ENCODE data around the gene GRIPAP1.
A peak's percentile ranks its signal among the peaks of the same experiment; 100 is the strongest.

GRIPAP1 gene

DNA sequence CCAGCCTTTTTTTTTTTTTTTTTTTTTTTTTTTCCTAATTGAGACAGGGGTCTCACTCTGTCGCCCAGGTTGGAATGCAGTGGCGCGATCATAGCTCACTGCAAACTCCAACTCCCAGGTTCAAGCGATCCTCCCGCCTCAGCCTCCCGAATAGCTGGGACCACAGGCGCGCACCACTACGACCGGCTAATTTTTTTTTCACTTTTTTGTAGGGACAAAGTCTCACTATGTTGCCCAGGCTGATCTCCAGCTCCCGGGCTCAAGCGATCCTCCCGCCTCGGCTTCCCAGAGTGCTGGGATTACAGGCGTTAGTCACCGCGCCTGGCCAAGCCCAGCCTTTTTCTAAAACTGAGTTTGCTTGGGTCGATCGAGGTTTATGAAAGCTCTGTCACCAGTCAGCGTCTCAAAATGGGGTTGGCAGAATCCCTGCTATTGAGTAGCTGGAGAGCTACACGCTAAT lies 43.4 kb downstream of the GRIPAP1 start:
- DNase-seq (ENCODE audit: low spot score): peak; percentile 18

DNA sequence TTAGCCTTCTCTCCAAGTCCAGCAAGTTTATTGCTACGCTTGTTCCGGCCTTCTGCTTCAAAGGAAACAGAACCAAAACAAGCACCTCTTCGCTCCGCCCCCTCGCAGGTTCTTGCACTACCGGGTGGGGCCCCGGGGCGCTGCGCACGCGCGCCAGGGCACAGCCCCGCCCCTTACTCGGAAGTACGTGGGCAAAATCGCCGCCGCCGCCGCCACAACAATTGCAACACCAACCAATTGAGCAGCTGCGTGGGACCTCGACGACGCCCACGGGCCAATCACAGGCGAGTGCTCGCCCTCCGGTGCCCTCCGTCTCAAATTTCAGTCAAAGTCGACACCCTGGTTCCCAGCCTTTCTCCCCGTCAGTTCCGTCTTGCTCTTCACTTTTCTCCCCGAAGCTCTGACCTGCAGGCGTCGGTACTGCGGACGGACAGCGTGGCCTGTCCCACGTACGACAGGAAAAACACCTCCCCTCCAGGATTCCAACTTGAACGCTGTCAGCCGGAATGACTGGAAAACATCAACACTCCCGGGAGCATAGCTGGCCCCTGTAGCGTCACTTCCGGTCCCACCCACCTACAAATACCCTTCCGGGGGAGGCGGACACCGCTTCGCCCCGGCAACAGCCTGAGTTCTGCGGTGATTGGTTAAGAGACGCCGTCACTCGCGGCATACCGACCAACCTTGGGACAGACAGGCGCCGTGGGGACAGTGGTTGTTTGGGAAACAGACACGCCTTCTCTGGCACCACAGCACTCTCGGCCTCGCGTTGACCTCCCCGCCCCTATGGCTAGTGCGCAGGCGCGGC lies 44.0 kb downstream of the GRIPAP1 start:
- peak; percentile 97 for DNase-seq (ENCODE audit: low spot score)

DNA sequence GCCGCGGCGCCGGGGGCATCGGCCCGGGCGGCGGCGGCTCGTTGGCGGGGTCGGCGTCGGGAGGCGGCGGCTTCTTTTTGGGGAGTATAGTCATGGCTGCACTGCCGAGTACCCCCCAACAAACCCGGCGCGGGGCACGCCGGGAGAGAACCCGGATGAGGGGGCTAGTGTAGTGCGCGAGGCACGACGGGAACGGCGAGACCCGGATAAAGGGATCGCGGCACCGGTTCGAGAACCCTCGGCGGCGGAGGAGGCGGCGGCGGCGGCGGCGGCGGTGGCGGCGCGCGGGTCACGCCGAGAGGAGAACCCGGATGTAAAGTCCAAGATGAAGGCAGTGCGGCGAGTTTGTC lies 44.6 kb downstream of the GRIPAP1 start, which contains the start of gene OTUD5:
Gene OTUD5, minus strand, starts transcription at position 131 of the 350 bp plus-strand sequence. Its CDS starts 37 bp downstream, at position 94.
- no peak for DNase-seq (ENCODE audit: low spot score)

- DNase-seq (ENCODE audit: low spot score): no peak
These were observed 45.2 kb downstream of the GRIPAP1 start for GRCh38 chrX:48956728-48957414.

GRCh38 chrX:48948589-48948988 lies 53.5 kb downstream of the GRIPAP1 start:
- DNase-seq (ENCODE audit: low spot score): no peak

GRCh38 chrX:48945517-48946348 lies 56.3 kb downstream of the GRIPAP1 start:
- DNase-seq (ENCODE audit: low spot score): peak; percentile 22

DNA sequence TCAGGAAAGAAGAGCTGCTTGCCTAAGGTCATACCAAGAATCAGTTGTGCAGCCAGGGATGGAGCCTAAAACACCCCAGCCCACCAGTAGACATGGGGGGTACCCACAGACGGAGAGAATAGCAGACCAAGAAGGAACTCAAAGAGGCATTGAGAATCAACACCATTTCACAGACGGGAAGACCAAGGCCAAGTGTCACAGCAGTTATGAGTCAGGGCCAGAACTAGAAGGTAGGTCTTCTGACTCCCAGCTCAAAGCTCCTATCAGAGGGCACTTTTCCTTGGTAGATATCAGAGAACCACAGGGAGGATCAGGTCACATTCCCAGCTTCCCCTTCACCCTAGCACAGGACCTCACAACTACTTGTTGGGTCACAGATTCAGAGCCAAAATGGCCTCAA lies 59.2 kb downstream of the GRIPAP1 start:
- DNase-seq (ENCODE audit: low spot score): no peak

GRCh38 chrX:48940404-48940955 lies 61.6 kb downstream of the GRIPAP1 start:
- DNase-seq (ENCODE audit: low spot score): no peak

- no peak for DNase-seq (ENCODE audit: low spot score)
These were observed 62.4 kb downstream of the GRIPAP1 start for GRCh38 chrX:48939524-48940228.

GRCh38 chrX:48938721-48939425 lies 63.2 kb downstream of the GRIPAP1 start:
- no peak for DNase-seq (ENCODE audit: low spot score)

DNA sequence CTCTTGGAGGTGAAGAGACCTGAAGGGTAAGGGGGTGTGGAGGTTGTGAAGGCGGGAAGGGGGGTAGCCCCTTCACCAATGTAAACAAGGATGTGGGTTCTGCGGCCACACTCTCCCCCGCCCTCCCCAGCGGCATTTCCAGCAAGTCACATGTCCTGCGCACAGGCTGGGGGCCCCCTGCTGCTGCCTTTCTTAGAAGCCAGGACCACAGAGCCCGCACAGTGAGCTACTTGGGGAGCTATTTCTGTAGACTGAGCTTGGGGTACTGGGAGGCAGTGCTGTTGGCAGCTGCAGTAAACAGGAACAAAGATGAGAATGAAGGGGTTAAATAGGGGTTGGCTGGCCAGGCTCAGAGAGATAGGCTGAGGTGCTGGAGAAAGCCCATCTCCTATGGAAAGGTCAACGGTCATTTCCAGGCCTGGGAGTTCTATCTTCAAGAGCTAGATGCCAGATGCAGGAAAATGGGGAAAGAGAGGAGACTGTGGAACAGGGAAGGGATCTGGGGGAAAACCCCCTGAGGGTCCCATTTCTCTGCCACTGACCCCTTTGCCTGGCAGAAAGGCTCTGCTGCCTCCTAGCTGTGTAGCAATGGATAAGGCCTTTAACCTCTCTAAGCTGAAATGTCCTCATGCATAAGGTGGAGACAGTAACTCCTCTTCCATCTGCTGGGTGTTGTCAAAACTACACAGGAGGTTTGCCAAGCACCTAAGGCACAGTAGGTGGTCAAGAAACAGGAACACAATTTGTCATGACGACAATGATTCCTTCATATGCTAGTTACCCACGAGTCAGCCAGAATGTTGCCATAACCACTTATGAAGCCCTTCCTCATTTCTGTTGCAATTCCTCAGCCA lies 64.8 kb downstream of the GRIPAP1 start:
- peak; percentile 16 for DNase-seq (ENCODE audit: low spot score)

DNA sequence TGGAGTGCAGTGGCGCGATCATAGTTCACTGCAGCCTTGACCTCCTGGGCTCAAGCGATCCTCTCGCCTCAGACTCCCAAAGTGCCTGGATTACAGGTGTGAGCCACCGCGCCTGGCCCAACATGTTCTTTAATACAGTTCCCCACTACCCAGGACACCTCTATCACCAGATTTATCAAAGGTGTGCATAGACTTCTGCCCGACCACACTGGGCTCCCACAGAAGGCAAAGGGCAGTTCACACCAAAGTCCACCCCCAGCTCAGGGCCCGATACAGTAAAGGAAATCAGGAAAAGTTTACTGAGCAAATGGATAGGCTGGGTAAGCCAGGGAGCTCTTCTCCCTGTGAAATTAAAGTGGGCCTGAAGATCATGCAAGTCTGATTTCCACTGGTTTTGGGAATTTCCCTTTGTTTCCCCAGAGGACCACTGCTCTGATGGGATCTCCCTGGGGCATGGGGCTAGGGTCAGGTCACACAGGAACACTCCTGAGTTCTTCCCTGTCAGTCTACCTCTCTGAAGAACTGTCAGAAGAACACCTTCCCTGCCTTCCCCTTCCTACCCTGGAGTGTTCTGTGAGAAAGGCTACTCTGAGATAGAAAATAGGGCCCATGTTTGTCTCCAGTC lies 65.5 kb downstream of the GRIPAP1 start:
- no peak for DNase-seq (ENCODE audit: low spot score)

GRCh38 chrX:48935301-48935670 lies 66.8 kb downstream of the GRIPAP1 start:
- no peak for DNase-seq (ENCODE audit: low spot score)

DNA sequence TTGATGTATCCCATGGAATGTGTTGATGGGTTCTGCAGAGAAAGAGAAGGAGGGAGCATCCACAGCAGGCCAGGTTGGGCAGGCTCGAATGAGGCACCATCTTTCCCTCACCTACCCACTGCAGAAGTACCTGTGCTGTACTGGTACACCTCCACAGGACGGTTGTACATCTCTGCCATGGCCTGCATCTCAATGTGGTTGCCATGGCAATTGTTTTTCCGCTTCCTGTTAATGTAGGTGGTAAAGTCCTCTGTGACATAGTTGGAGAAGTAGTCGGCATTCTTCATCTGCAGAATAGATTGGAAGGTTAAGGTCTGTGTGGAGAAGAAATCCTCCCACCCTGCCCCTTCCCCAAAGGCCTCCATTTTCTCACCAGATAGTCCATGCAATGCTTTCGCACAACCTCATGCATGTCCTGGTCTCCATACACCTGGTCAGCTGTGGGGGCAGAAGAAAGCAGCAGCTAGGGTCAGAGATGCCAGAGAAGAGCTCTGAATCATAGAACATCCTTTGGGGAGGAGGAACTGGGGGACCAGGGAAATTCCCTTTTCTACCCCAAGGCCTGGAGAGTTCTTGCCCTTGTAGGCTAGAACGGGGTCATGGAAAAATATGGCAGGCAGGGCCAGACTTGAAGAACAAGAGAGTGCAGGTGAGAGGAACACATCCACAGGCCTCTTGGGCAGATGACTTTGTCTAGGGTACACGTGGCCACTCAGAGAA lies 67.3 kb downstream of the GRIPAP1 start:
- DNase-seq (ENCODE audit: low spot score): no peak

DNA sequence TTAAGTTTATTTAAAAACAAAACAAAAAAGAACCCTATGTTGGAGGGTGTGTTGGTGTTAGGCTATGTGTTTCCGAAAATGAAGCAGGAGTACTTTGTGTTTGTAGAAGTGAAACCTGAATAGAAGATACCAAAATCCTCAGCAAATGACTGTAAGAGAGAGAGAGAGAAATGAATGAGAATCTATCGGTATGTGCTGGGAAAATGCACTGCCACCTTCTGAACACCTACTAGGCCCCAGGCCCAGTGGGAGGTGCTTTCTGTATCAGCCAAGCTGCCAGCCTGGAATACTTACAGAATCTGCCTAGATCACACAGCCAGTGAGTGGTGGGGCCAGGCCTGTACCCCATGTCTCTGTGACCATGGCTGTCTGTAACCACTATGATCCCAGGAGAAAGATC lies 68.3 kb downstream of the GRIPAP1 start:
- no peak for DNase-seq (ENCODE audit: low spot score)

- no peak for DNase-seq (ENCODE audit: low spot score)
These were observed 74.2 kb downstream of the GRIPAP1 start for GRCh38 chrX:48927736-48928382.

DNA sequence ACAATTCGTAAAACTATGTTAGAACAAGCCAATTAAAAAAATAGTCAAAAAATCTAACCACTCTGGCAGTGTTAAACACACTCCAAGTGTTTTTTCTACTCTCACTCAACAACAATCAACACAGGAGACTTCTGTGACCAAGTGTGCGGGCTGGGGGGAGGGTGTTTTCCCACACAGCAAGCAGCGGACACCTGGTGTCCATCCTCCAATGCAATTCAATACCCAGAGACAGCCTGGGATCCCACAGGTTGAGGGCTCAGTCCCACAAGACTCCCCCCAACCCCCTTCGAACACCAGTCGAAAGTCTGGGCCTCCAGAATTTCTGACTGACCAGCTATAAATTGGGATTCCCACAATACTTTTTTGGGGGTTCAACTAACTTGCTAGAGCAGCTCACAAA lies 74.9 kb downstream of the GRIPAP1 start:
- no peak for DNase-seq (ENCODE audit: low spot score)

GRCh38 chrX:48924270-48924669 lies 77.8 kb downstream of the GRIPAP1 start:
- DNase-seq (ENCODE audit: low spot score): no peak

Data from pons (tissue), 1 donor.